Measurements from ENCODE around the gene MEIOB. TPM values are rescaled to one million over a fixed set of nuclear protein-coding genes. Genes with fewer than 3 reads are reported as not detected.

MEIOB gene
- polyA plus RNA-seq, 1 of the 3 experiments (the other 2 are of a cell fraction), result not detected

- no peak for DNase-seq
- WGBS (ENCODE audit: low lambda C conversion rate), result 94% methylated on average over 22 of the region's 35 CpGs
- H3K9me3 ChIP-seq, result no peaks in the 10 kb centered on the region
- H3K36me3 ChIP-seq (replicated peaks in 1 of 2; ENCODE audit: control insufficient read depth in 1 of 2, insufficient read depth in 2 of 2, low read length in 1 of 2), result peaks cover 0 to 15% of the 10 kb centered on the region in 2 experiments
- no peak overlapping the region for H3K4me2 ChIP-seq
- no peaks in the 10 kb centered on the region for H3K9me2 ChIP-seq
- ChIA-PET CTCF (no interaction called here), POLR2A (no interaction called here)
- no peak overlapping the region for H3K4me3 ChIP-seq (ENCODE audit: low read depth in 2 of 2, low read length in 1 of 2)
- H4K20me1 ChIP-seq (ENCODE audit: insufficient read depth), result no peaks in the 10 kb centered on the region
- TF ChIP-seq NFIC (IDR thresholded peaks at IDR 0.05; ENCODE audit: borderline replicate concordance), result no peak
- TF ChIP-seq RXRA (IDR thresholded peaks at IDR 0.05; ENCODE audit: borderline replicate concordance, low read depth), result no peak
- no peak for TF ChIP-seq EP300 (IDR thresholded peaks at IDR 0.05; ENCODE audit: borderline replicate concordance in 1 of 2, low read depth in 1 of 2, low read length in 1 of 2)
- TF ChIP-seq ELF1 (IDR thresholded peaks at IDR 0.05), result no peak
- TF ChIP-seq, protein P1, sequence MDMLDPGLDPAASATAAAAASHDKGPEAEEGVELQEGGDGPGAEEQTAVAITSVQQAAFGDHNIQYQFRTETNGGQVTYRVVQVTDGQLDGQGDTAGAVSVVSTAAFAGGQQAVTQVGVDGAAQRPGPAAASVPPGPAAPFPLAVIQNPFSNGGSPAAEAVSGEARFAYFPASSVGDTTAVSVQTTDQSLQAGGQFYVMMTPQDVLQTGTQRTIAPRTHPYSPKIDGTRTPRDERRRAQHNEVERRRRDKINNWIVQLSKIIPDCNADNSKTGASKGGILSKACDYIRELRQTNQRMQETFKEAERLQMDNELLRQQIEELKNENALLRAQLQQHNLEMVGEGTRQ (IDR thresholded peaks at IDR 0.05; ENCODE audit: borderline replicate concordance, low read depth, low read length), result no peak
- no peak for TF ChIP-seq YY1 (IDR thresholded peaks at IDR 0.05; ENCODE audit: low read depth)
- no peak for TF ChIP-seq CHD2 (IDR thresholded peaks at IDR 0.05; ENCODE audit: low read length, partially characterized antibody)
- TF ChIP-seq, protein P2, sequence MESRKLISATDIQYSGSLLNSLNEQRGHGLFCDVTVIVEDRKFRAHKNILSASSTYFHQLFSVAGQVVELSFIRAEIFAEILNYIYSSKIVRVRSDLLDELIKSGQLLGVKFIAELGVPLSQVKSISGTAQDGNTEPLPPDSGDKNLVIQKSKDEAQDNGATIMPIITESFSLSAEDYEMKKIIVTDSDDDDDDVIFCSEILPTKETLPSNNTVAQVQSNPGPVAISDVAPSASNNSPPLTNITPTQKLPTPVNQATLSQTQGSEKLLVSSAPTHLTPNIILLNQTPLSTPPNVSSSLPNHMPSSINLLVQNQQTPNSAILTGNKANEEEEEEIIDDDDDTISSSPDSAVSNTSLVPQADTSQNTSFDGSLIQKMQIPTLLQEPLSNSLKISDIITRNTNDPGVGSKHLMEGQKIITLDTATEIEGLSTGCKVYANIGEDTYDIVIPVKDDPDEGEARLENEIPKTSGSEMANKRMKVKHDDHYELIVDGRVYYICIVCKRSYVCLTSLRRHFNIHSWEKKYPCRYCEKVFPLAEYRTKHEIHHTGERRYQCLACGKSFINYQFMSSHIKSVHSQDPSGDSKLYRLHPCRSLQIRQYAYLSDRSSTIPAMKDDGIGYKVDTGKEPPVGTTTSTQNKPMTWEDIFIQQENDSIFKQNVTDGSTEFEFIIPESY (IDR thresholded peaks at IDR 0.05; ENCODE audit: borderline replicate concordance, low read depth), result no peak
- H3K27me3 ChIP-seq (ENCODE audit: insufficient read depth), result no peaks in the 10 kb centered on the region
- no peak overlapping the region for H2AFZ ChIP-seq (ENCODE audit: low read depth)
- H3K9ac ChIP-seq, result no peak overlapping the region
- no peaks in the 10 kb centered on the region for H3K4me1 ChIP-seq (ENCODE audit: control insufficient read depth in 1 of 2, insufficient read depth in 2 of 2, low read depth in 1 of 2, low read length in 1 of 2)
- no peak overlapping the region for H3K27ac ChIP-seq (ENCODE audit: low read depth in 2 of 2, low read length in 1 of 2)
- H3K79me2 ChIP-seq (ENCODE audit: insufficient read depth), result peaks cover 10% of the 10 kb centered on the region; the same call in 1 of the 2 replicates
- H3F3A ChIP-seq (replicated peaks; ENCODE audit: insufficient read depth), result no peaks in the 10 kb centered on the region
Measured at GRCh38 chr16:1818873-1819525, 53.0 kb downstream of the MEIOB start.

GRCh38 chr16:1818204-1818872 lies 53.6 kb downstream of the MEIOB start:
- 95% methylated on average over 14 of the region's 27 CpGs for WGBS (ENCODE audit: low lambda C conversion rate)
- ChIA-PET POLR2A (no interaction called here), CTCF (no interaction called here)
- no peak for TF ChIP-seq GATA2 (CRISPR knock-in tag; IDR thresholded peaks at IDR 0.05)
- TF ChIP-seq, protein P3, sequence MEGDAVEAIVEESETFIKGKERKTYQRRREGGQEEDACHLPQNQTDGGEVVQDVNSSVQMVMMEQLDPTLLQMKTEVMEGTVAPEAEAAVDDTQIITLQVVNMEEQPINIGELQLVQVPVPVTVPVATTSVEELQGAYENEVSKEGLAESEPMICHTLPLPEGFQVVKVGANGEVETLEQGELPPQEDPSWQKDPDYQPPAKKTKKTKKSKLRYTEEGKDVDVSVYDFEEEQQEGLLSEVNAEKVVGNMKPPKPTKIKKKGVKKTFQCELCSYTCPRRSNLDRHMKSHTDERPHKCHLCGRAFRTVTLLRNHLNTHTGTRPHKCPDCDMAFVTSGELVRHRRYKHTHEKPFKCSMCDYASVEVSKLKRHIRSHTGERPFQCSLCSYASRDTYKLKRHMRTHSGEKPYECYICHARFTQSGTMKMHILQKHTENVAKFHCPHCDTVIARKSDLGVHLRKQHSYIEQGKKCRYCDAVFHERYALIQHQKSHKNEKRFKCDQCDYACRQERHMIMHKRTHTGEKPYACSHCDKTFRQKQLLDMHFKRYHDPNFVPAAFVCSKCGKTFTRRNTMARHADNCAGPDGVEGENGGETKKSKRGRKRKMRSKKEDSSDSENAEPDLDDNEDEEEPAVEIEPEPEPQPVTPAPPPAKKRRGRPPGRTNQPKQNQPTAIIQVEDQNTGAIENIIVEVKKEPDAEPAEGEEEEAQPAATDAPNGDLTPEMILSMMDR (IDR thresholded peaks at IDR 0.05), result no peak
- no peak for TF ChIP-seq GABPA (IDR thresholded peaks at IDR 0.05; ENCODE audit: low read depth)
- TF ChIP-seq SIN3A (IDR thresholded peaks at IDR 0.05; ENCODE audit: borderline replicate concordance, low read depth, low read length), result no peak
- TF ChIP-seq NFIC (IDR thresholded peaks at IDR 0.05; ENCODE audit: borderline replicate concordance), result no peak
- no peak for TF ChIP-seq FOXJ3 (CRISPR knock-in tag; IDR thresholded peaks at IDR 0.05)
- TF ChIP-seq TAF1 (IDR thresholded peaks at IDR 0.05; ENCODE audit: borderline replicate concordance, low read depth, low read length), result no peak
- no peak for TF ChIP-seq POLR2AphosphoS5 (IDR thresholded peaks at IDR 0.05; ENCODE audit: low read depth, low read length)
- no peak for TF ChIP-seq RFX5 (IDR thresholded peaks at IDR 0.05; ENCODE audit: low read length)
- TF ChIP-seq, protein P1 (IDR thresholded peaks at IDR 0.05; ENCODE audit: borderline replicate concordance, low read depth, low read length), result no peak
- no peak for TF ChIP-seq MXI1 (IDR thresholded peaks at IDR 0.05; ENCODE audit: low read depth, low read length)
- TF ChIP-seq SMC3 (IDR thresholded peaks at IDR 0.05; ENCODE audit: low read depth, low read length), result no peak
- TF ChIP-seq RCOR1 (IDR thresholded peaks at IDR 0.05; ENCODE audit: low read length), result no peak
- TF ChIP-seq RAD21 (IDR thresholded peaks at IDR 0.05; ENCODE audit: low read length), result no peak
- TF ChIP-seq ELF1 (IDR thresholded peaks at IDR 0.05), result no peak

More at GRCh38 chr16:1818204-1818872, 53.6 kb downstream of the MEIOB start:
- H3F3A ChIP-seq (replicated peaks; ENCODE audit: insufficient read depth), result peaks cover 5% of the 10 kb centered on the region
- no peak overlapping the region for H3K4me3 ChIP-seq (ENCODE audit: low read depth in 2 of 2, low read length in 1 of 2)
- peaks cover 5% of the 10 kb centered on the region; the same call in 1 of the 2 replicates for H3K79me2 ChIP-seq (ENCODE audit: insufficient read depth)
- H3K9me2 ChIP-seq, result no peaks in the 10 kb centered on the region
- peaks cover 0 to 18% of the 10 kb centered on the region in 2 experiments for H3K36me3 ChIP-seq (replicated peaks in 1 of 2; ENCODE audit: control insufficient read depth in 1 of 2, insufficient read depth in 2 of 2, low read length in 1 of 2)
- no peak overlapping the region for H3K4me2 ChIP-seq
- no peaks in the 10 kb centered on the region for H3K9me3 ChIP-seq
- no peak overlapping the region for H3K9ac ChIP-seq
- H3K27ac ChIP-seq (ENCODE audit: low read depth in 2 of 2, low read length in 1 of 2), result no peak overlapping the region
- H3K27me3 ChIP-seq (ENCODE audit: insufficient read depth), result no peaks in the 10 kb centered on the region
- no peak overlapping the region for H2AFZ ChIP-seq (ENCODE audit: low read depth)
- no peaks in the 10 kb centered on the region for H3K4me1 ChIP-seq (ENCODE audit: control insufficient read depth in 1 of 2, insufficient read depth in 2 of 2, low read depth in 1 of 2, low read length in 1 of 2)
- H4K20me1 ChIP-seq (ENCODE audit: insufficient read depth), result no peaks in the 10 kb centered on the region
- DNase-seq, result no peak

Data from SK-N-SH (cell line).